ENCODE data around the gene CERS6.

Gene CERS6

DNA sequence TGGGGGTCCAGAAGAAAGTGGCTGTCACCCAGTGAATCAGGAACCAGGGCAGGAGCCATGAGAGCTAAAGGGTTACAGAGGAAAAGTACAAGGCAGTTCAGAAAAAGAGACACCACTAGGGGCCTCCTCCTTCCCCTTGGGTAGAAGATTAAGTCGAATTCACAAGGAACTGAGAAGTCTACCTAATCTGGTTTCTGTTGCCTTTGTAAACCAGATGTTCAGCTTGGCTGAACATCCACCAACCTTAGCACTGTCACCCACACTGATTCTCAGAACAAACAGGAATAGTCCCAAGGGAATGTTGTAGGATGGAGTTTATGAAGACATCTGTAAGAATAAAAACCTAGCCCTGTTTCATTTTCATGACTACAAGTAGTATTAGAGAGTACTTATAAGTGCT, 256.0 kb downstream of the CERS6 start:
- no peak for DNase-seq

DNA sequence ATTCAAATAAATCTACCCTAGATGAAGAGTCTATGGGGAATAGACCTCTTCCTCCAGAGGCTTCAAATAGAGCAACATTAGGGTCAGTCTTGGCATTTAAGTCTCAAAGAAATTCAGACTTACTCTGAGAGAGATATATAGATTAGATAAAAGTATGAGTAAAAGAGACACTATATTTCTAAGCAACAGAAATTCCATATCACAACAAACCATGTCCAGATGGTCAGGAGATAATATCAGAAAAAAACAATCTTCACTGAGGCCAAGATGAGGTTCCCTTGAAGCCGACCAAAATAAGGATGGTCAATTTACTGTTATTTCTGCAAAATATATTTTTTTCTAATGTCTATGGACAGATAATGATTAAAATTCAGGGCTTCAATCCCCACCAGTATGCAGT, 257.3 kb downstream of the CERS6 start:
- DNase-seq = no peak

DNA sequence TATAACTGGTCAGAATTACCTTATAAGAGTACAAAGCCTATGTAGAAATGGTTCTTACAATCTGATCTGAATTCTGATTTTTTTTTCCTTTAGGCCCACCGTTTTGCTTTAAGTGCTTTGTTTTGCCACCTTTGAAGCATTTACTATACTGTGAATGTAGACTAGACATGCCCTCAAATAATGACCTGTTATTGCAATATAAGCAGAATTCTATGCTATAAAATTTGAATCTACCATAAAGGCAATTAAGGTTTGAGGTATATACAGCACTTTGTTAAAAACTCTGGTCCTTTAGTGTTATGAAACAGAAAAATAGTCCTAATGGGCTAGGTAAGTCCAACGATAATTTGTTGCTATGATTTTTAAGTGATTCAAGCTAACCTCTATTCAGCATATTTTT, 259.8 kb downstream of the CERS6 start:
- no peak for DNase-seq

DNA sequence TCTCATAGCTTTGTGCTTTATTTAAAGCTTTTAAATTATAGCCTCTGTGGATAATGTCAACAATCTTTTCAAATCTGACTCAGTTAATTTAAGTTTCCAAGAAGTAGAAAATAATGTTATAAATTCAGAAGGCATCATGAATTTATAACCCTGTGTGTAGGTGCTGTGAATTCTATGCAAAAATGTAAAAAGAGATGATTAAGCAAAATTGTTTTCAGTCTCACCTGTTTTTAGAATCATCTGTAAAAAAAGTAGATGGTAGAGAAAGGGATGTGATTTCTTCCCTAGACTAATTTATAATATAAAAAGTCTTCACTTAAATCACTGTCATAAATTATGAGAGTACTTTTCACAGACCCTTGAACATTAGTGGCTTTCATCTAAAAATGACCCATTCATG, 260.8 kb downstream of the CERS6 start:
- DNase-seq = no peak

DNA sequence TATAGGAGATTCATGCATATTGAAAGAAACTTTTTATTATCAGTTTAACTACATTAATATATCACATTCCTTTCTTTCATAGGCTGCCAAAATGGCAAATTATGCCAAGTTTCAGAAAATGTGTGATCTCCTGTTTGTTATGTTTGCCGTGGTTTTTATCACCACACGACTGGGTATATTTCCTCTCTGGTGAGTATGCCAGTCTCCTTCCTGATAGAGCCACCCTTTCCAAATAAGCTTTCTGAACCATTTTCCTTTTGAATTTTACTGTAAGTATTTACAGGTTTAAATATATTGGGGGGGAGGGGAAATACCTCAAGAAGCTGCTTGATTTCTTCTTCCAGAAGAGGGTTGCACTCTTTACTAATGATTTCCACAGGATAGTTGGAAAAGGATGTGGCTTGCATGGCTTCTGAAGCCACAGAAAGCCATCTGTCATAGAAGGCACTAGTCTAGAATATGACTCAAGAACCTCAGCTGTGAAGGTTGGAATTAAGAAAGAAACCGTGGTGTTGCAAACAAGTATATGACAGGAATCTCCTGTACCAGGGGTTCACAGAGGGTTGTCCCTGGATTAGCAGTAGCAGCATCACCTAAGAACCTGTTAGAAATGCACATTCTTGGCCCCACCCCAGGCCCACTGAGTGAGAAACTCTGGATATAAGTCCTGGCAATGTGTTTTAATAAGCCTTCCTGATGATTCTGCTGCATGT, 261.9 kb downstream of the CERS6 start:
- no peak for DNase-seq

DNA sequence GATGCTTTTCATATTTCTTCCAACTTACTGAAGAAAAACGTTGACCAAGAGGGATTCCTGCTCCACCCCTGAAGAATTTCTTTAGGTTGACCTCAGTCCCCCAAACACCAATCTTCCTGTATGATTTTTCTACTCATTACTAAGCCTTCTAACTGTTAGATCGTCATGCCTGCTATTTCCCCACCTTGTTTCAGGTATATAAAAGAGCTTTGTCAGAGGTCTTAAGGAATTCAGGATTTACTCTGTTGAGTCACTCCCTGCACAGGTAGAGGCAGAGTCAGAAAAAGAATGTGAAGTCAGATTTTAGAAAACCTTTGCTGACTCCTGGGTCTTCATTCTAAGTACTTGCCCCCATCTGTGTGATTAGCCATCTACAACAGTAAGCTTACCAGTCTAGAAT, 262.6 kb downstream of the CERS6 start:
- no peak for DNase-seq

DNA sequence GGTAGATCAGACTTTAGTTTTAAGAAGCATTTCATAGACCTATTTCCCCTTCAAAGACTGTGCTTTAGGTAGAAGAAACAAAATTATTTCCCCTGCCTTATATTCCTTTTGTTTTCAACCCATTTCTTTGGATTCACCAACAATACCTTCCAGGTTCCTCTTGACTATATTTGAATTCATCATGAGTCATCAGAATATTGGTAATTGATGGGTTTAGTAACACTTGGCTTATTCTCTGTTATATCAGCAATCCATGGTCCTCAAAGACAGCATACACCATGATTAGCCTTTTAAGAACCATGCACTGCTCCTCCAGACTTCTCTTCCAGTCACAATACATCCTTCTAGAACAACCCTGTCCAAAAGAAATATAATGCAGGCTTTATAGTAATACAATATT, 263.4 kb downstream of the CERS6 start:
- DNase-seq = no peak

DNA sequence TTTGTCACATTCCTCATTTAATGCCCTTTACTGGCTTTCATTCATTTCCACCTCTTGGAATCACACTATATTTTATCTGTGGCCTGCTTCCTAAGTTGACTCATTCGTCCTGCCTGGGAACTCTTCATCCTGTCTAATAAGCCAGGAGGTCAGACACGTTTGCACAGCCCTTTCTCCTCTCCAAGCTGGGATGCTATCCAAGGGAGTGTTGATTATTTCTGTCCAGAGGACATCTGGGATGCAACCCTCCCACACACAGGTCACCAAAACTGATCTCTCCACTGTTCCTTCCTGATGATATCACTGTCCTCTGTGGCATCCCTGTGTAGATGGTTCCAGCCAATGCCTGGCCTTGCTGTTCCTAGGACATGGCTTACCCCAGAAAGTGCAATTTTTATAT, 266.5 kb downstream of the CERS6 start:
- DNase-seq = no peak

DNA sequence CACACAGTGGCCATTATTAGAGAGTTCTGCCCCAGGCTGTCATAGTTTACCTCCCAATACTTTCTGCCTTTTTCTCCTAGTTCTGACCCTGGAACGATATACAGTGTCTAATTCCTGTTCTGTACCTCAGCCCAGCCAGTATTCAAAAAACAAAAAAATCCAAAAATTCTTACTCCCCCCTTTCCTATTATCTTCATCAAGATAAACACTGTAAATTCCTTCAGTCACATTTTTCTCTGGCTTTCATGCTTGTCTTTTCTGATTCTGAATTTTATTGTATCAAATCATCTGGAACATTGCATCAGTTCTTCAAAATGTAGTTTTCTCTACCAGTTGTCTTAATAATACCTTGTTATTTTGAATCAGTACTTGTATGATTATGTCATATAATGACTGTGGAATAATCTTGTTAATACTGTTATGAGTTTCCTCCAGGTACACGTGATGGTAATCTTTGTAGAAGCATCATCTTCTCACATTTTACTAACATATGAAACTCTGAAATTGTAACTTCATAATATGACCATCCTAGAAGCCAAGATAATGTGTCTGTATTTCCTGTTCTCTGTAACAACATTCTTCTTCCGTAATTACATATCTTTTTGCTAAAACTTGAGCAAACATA, 267.3 kb downstream of the CERS6 start:
- no peak for DNase-seq

DNA sequence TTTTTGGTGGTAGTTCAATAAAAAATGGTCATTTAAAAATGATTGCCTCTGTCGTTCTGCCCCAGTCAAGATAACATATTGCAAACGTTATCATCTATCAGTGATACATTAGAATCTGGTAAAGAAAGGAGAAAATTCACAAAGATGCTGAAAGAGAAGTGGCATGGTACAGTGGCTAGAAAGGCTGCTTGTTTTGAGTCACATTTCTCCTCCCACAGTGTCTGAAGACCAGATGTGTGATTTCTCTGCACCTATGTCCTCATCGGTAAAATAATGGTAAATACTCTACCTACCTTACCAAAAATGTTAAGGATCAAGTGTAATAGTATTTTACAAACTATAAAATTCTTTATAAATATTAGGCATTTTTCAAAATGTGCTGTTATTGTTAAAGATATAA, 270.3 kb downstream of the CERS6 start:
- no peak for DNase-seq

DNA sequence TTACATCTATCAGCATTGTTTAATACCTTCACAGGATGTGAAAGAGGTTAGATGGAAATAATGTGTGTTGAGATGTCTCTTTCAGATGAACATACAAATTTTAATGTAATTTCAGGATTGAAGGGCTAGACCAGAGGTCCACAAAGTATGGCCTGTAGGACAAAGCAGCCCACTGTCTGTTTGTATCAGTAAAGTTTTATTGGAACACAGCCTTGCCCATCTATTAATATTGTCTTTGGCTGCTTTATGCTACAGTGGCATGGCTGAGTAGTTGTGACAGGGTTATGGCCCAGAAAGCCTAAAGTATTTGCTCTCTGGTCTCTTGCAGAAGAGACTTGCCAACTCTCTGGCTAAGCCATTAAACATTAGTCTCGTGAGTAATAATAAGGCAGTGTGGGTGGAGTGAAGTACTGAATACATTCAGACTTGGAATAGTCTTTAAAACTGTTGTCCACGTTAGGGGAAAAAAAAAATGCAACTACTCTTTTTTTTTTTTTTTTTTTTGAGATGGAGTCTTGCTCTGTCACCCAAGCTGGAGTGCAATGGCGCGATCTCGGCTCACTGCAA, 271.9 kb downstream of the CERS6 start:
- no peak for DNase-seq

DNA sequence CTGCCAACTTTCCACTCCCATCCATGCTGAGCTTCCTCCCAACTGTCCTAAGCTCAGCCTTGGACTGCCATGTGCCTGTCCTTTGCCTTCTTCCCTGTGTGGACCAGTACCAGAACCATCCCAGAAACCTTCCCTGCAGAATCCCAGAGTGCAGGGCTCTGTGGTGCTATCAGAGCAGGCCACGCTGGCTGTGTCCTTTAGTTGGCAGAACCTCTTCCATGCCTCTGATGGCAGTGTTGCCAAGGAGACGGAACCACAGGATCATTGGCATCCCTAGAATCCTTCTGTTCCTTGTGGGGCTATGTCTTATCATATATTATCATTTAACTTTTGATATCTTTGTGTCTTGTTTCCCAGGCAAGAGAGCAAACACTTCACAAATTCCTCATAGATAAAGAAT, 273.4 kb downstream of the CERS6 start:
- DNase-seq = no peak

DNA sequence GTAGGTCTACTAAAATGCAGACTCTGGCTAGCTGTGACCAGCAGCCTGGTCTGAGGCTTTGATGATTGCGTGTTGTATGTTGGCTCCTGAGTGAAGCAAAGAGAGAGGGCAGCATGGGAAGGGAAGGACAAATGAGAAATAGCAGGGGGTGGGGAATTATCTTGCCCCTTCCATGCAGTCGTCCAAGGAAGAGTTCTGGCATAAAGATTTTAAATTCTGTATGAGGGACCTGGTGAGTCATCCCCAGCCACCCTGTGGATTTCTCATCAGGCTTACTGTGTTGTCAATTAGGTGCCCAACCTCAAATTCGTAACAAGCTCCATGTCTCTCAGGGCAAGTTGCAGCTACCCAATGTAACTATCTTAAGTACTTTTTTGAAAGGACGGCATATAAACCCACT, 274.3 kb downstream of the CERS6 start:
- DNase-seq = no peak

DNA sequence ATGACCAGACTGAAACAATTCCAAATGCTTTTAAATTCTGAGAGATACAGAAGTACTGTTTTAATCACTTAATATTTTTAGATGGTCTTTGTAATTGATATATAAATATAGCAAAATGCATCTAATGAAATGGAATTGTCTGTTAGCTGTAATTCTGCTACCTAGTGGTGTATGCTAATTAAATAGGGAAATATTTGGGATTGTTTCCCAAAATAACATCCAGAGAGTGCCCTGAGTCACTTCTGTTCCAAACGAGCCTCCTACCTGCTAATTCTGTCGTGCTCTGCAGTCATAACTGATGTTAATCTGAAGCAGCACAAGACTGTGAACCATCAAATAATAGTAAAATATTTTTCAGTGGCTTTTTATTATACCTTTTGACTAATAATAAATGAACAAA, 274.9 kb downstream of the CERS6 start:
- DNase-seq = no peak

DNA sequence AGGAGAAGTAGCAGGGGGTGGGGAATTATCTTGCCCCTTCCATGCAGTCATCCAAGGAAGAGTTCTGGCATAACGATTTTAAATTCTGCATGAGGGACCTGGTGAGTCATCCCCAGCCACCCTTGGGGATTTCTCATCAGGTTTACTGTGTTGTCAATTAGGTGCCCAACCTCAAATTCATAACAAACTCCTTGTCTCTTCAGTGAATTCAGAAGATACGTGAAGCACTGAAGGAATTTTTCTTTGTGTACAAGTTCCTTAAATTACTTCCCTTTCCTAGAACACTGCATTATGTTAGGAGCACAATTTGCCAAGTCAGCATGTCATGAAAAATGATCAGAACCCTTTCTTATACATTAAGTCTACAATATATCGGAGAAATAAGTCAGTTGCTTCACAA, 275.5 kb downstream of the CERS6 start:
- no peak for DNase-seq

DNA sequence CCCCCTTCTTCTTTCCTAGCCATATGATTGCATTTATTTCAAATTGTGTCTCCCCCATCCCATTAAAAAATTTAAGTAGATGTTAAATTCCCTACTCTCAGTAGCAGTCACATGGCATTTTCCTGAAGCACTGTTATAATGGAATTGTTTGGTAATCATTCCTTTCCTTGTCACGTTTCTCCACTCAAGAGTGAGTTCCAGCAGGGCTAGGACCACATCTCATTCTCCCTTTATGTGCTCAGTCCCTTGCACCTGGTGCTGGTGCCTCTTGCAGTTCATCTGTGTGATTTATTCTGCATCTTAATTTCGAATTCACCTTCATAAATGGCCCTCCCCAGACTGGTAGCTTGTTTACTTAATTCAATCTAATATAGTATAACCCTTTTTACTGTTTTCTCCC, 276.0 kb downstream of the CERS6 start:
- DNase-seq = no peak

DNA sequence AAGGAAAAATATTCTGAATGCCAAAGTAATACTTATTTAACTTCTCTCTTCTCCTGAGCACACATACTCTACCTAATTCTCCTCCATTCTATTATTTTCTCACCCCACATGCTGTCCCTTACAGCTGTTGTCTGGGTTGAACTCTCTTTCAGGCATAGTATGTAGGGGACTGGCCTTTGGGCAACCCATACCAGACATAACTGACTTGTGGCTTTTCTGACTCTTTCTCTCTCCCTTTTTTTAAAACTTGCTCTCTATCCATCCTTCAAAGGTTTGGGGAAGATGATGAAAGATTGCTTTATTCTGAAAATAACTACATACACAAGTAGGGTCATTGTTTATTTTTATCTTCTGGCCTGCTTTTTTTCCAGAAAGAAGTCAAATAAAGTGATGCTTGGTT, 276.4 kb downstream of the CERS6 start:
- DNase-seq = no peak

DNA sequence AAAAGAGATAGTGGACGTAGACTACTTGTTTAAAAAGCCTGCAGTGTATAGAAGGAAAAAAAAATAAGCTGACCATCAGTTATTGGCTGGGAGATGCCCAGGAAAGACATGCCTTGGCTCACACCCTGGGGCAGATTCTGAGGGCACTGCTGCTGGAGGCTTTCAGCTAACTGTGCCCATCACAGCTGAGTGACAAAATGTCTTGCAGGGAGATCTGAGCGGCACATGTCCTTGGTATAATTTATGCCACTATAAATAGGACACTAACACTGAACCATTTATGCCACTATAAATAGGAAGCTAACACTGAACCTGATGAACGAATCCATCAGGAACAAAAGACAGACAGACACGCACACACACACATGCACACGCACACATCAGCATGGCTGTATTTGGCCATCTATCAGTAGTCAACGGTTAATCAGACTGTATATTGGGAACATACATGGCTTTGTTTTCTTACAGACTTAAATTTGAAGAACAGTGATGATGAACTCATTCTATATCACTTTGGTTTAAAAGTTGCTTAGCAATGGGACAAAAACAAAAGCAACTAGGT, 278.2 kb downstream of the CERS6 start:
- no peak for DNase-seq

DNA sequence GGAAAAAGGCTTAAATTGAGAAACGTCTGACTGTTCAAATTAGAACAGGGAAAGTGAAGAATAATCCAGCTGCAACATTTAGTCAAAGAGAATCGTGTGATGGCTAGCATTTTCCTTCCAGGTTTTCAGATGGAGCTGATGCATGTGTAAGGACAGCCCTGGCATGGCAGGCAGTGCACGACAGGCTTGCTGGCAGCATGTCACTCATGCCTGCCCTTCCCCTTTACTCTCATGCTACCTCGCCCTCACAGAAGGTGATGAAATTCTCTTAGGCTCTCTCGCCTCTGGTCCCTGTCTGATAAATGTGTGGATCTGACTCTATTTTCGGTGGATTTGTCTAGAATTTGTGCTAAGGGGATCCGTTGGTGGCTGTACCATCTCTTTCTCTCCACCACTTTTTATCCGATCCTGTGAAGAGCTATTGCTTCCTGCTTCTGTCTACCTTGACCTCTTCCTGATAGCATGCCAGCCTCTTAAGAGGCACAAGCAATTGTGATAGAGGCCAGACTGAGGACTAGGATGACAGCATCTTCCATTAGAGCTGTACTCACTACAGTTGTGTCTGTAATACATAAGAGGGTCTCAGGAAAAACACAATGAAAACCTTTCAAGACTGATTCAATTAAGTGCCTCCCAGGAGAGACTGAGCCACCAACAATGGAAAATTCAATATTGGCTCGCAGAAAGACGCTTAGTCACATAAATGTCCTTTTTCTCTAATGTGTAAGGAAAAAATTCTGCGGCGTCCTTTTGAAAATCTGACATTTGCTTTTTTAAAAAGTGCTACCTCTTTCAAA, 280.8 kb downstream of the CERS6 start:
- DNase-seq = no peak

DNA sequence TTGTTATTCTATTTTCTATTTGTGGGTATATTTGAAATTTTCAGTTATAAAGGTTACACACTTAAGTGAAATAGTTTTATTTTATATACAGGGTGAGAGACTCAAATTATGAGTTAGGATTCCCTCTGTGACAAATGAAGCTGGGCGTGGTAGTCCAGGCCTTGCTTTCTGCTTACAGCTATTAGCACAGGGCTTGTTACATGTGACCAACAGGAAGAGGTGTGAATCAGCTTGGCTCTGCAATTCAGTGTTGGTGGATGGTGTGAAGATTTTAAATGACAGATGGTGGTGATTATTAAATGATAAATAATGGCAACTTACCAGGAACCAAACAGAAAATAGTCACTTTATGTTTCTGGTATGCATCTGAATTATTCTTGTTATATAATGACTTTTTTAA, 282.0 kb downstream of the CERS6 start:
- no peak for DNase-seq

DNA sequence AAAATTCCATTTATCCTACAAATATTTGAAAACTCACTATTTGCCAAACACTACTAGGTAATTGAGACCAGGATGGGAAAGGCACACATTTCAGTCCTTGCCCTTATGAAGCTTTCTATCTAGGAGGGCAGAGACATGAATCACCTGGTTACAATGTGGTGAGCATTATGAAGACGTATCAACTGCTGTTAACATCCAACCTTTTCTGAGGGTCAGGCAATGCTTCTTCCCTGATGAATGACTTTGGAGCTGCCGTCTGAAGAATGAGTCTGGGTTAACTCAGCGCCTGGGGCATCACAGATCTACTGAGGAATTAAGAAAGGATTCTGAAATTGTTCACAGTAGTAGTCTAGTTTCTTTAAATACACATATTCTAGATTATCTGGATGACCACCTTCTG, 284.3 kb downstream of the CERS6 start:
- DNase-seq = no peak

DNA sequence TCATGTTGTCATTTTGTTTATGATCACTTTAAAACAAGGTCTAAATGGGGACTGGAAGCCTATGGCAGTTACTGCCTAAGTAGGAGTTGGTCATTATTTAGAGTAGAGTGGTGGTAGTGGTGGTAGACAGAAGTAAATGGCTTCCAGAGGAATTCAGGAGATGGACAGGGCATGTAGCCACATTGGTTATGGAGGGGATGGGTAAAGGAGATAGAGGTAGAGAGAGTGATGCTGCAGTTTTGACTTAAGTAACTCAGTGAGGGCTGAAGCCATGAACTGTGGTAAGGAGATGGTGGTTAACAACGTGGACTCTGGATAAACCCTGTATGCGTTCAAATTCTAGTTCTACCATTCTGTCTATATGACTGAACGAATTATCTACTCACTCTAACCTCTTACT, 284.7 kb downstream of the CERS6 start:
- no peak for DNase-seq

DNA sequence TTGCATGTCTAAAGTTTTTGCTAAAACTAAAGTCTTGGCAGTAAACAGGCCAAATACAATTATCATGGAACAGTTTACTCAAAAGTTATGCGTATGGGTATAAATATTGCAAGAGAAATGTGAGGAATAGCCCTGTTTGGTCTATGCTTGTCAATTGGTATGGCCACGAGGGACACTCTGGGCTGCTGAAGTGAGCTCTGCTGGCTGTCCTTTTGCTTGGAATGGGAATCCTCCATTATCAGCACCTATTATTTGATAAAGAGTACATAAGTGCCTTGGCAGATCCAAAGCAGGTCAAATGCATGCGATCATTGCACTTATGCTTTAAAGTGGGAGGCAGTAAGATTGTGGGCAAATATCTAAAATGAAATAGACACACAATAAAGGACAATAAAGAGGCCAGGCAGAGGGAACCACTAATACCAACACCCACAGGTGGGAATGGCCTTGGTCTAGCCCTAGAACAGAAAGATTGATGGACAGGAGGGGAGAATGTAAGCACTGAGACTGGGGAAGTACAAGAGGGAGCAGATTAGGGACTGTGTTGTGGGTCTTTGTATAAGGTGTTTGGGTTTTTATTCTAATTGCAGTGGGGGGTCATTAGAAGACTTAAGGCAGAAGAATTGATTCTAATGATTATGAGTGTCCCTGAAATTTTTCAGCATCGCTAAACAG, 286.3 kb downstream of the CERS6 start:
- DNase-seq = no peak
